GM19328 (cell line): Measurements from ENCODE around the gene RBP5.

ENCODE experiments used
- ATAC-seq: cut with Tn5 transposase; IDR thresholded peaks from one replicate; pipeline ENCODE4 v1.9.1; 2021; ENCODE audit warnings: mild to moderate bottlenecking, moderate library complexity; ENCODE audit not compliant: unreplicated experiment

RBP5 gene

GRCh38 chr12:7128681-7129286 is at the start of gene RBP5:
TSS of gene RBP5 (minus strand) at chr12:7128889. CDS start at chr12:7128775, 114 bp downstream.
- no peak for ATAC-seq

- ATAC-seq, result no peak
These were observed 49.8 kb upstream of the RBP5 start for GRCh38 chr12:7178481-7178880.

GRCh38 chr12:7176595-7176994 is 47.9 kb upstream of the RBP5 start:
- no peak for ATAC-seq

- ATAC-seq, result no peak
These were observed 46.8 kb upstream of the RBP5 start for GRCh38 chr12:7175493-7175892.

GRCh38 chr12:7171854-7172253 is 43.2 kb upstream of the RBP5 start:
- ATAC-seq, result no peak

GRCh38 chr12:7169951-7170350 is 41.3 kb upstream of the RBP5 start:
- ATAC-seq, result no peak

GRCh38 chr12:7162691-7163114 is 34.0 kb upstream of the RBP5 start:
- ATAC-seq, result no peak

GRCh38 chr12:7161811-7162210 is 33.1 kb upstream of the RBP5 start:
- ATAC-seq, result no peak

- no peak for ATAC-seq
These were observed 32.6 kb upstream of the RBP5 start for GRCh38 chr12:7161327-7161726.

GRCh38 chr12:7160183-7160582 is 31.5 kb upstream of the RBP5 start:
- ATAC-seq, result no peak

- no peak for ATAC-seq
These were observed 30.3 kb upstream of the RBP5 start for GRCh38 chr12:7158781-7159609.

GRCh38 chr12:7157391-7157790 is 28.7 kb upstream of the RBP5 start:
- no peak for ATAC-seq

- no peak for ATAC-seq
These were observed 27.8 kb upstream of the RBP5 start for GRCh38 chr12:7156259-7157197.

- no peak for ATAC-seq
These were observed 26.9 kb upstream of the RBP5 start for GRCh38 chr12:7155471-7156034.

GRCh38 chr12:7154901-7155470 is 26.3 kb upstream of the RBP5 start:
- ATAC-seq, result no peak

GRCh38 chr12:7154042-7154441 is 25.4 kb upstream of the RBP5 start:
- no peak for ATAC-seq

GRCh38 chr12:7152818-7153217 is 24.1 kb upstream of the RBP5 start:
- no peak for ATAC-seq

GRCh38 chr12:7151532-7151931 is 22.8 kb upstream of the RBP5 start:
- no peak for ATAC-seq

GRCh38 chr12:7150841-7151240 is 22.2 kb upstream of the RBP5 start:
- ATAC-seq, result no peak

- ATAC-seq, result no peak
These were observed 21.7 kb upstream of the RBP5 start for GRCh38 chr12:7150356-7150755.

GRCh38 chr12:7146906-7147305 is 18.2 kb upstream of the RBP5 start:
- ATAC-seq, result no peak
